ELR (cell line): Measurements from ENCODE around the gene JPH3.
A peak's percentile ranks its signal among the peaks of the same experiment; 100 is the strongest.
"Not testable (repeated sequence)": the region's sequence is repeated elsewhere in the genome, so short reads cannot be mapped to it uniquely, and the experiment has no call there.

Experiments
- DNase-seq: peaks from one replicate; pipeline ENCODE4 v3.0.0-alpha.2; 2015; ENCODE audit warnings: low read depth

The JPH3 gene

GRCh38 chr16:87715231-87715630 lies 112.9 kb downstream of the JPH3 start:
- DNase-seq = no peak

GRCh38 chr16:87715658-87716057 lies 113.3 kb downstream of the JPH3 start:
- peak; percentile 45 for DNase-seq

- not testable (repeated sequence) for DNase-seq
Observed at GRCh38 chr16:87718831-87719230, 116.5 kb downstream of the JPH3 start.

- DNase-seq = no peak
Observed at GRCh38 chr16:87720446-87720845, 118.1 kb downstream of the JPH3 start.

- DNase-seq = no peak
Observed at GRCh38 chr16:87721622-87722585, 119.6 kb downstream of the JPH3 start.

GRCh38 chr16:87722590-87723225 lies 120.4 kb downstream of the JPH3 start:
- DNase-seq = no peak

GRCh38 chr16:87723226-87723623 lies 120.9 kb downstream of the JPH3 start:
- no peak for DNase-seq

GRCh38 chr16:87724490-87725291 lies 122.4 kb downstream of the JPH3 start:
- no peak for DNase-seq

GRCh38 chr16:87725596-87726235 lies 123.4 kb downstream of the JPH3 start:
- DNase-seq = peak; percentile 17

- not testable (repeated sequence) for DNase-seq
Observed at GRCh38 chr16:87726577-87726976, 124.3 kb downstream of the JPH3 start.

- DNase-seq = no peak
Observed at GRCh38 chr16:87727346-87727745, 125.0 kb downstream of the JPH3 start.

GRCh38 chr16:87728026-87728425 lies 125.7 kb downstream of the JPH3 start:
- DNase-seq = peak; percentile 45

GRCh38 chr16:87729266-87729954 lies 127.1 kb downstream of the JPH3 start:
- no peak for DNase-seq

GRCh38 chr16:87731607-87732006 lies 129.3 kb downstream of the JPH3 start:
- DNase-seq = no peak

- DNase-seq = no peak
Observed at GRCh38 chr16:87733190-87733589, 130.9 kb downstream of the JPH3 start.

GRCh38 chr16:87734644-87735043 lies 132.3 kb downstream of the JPH3 start:
- no peak for DNase-seq

- DNase-seq = no peak
Observed at GRCh38 chr16:87735270-87736007, 133.1 kb downstream of the JPH3 start.

- no peak for DNase-seq
Observed at GRCh38 chr16:87736008-87736382, 133.7 kb downstream of the JPH3 start.

GRCh38 chr16:87739801-87740200 lies 137.5 kb downstream of the JPH3 start:
- no peak for DNase-seq

GRCh38 chr16:87740441-87740840 lies 138.1 kb downstream of the JPH3 start:
- DNase-seq = no peak
